Dedifferentiated amniotic fluid mesenchymal stem cell (primary cell): ENCODE data around the gene SFXN3.
A peak's percentile ranks its signal among the peaks of the same experiment; 100 is the strongest.

Source experiments
- DNase-seq: peaks from one replicate; pipeline ENCODE4 v3.0.0-alpha.2; 2016; ENCODE audit errors: extremely low spot score

Gene SFXN3

GRCh38 chr10:101031128-101031795 lies at the start of gene SFXN3, which contains the start of gene PDZD7:
Gene SFXN3, plus strand, starts transcription at chr10:101031234. Its CDS starts 3,461 bp downstream, at chr10:101034695.
Gene PDZD7, minus strand, starts transcription at chr10:101031129. Its CDS starts 910 bp downstream, at chr10:101030219.
- DNase-seq: peak; percentile 88

GRCh38 chr10:100982916-100983830 lies 47.9 kb upstream of the SFXN3 start:
- no peak for DNase-seq

GRCh38 chr10:100983868-100984671 lies 47.0 kb upstream of the SFXN3 start:
- DNase-seq: no peak

GRCh38 chr10:100984672-100985177 lies 46.3 kb upstream of the SFXN3 start:
- DNase-seq: no peak

- no peak for DNase-seq
Observed at GRCh38 chr10:100985336-100985735, 45.7 kb upstream of the SFXN3 start.

- no peak for DNase-seq
Observed at GRCh38 chr10:100986623-100986951, 44.4 kb upstream of the SFXN3 start.

- DNase-seq: peak; percentile 81
Observed at GRCh38 chr10:100986952-100987684, 43.9 kb upstream of the SFXN3 start, which contains the start of the genes MRPL43 and TWNK. Gene MRPL43, minus strand, starts transcription at chr10:100987497. Its CDS starts 54 bp downstream, at chr10:100987443. Gene TWNK, plus strand, starts transcription at chr10:100987543. Its CDS starts 668 bp downstream, at chr10:100988211.

GRCh38 chr10:100987685-100988049 lies 43.4 kb upstream of the SFXN3 start:
- DNase-seq: no peak

GRCh38 chr10:100988166-100988565 lies 42.9 kb upstream of the SFXN3 start:
- no peak for DNase-seq

- DNase-seq: no peak
Observed at GRCh38 chr10:100989088-100989487, 41.9 kb upstream of the SFXN3 start.

GRCh38 chr10:100993986-100994708 lies 36.9 kb upstream of the SFXN3 start:
- DNase-seq: no peak

GRCh38 chr10:100995181-100995580 lies 35.9 kb upstream of the SFXN3 start:
- DNase-seq: no peak

- DNase-seq: no peak
Observed at GRCh38 chr10:100996678-100997359, 34.2 kb upstream of the SFXN3 start.

- peak; percentile 67 for DNase-seq
Observed at GRCh38 chr10:100997360-100998182, 33.5 kb upstream of the SFXN3 start.

- DNase-seq: peak; percentile 59
Observed at GRCh38 chr10:100998183-100998990, 32.6 kb upstream of the SFXN3 start.

- DNase-seq: peak; percentile 54
Observed at GRCh38 chr10:100998991-100999741, 31.9 kb upstream of the SFXN3 start.

GRCh38 chr10:100999742-101000126 lies 31.3 kb upstream of the SFXN3 start, which contains the start of gene LZTS2:
Gene LZTS2, plus strand, starts transcription at chr10:100999808. Its CDS starts 2,731 bp downstream, at chr10:101002539.
- DNase-seq: no peak
